ENCODE results near the gene CDC45.

- TF ChIP-seq EZH2phosphoT487 (IDR thresholded peaks at IDR 0.05; ENCODE audit: borderline replicate concordance, low read depth, low read length), result no peak
- TF ChIP-seq, protein P1, sequence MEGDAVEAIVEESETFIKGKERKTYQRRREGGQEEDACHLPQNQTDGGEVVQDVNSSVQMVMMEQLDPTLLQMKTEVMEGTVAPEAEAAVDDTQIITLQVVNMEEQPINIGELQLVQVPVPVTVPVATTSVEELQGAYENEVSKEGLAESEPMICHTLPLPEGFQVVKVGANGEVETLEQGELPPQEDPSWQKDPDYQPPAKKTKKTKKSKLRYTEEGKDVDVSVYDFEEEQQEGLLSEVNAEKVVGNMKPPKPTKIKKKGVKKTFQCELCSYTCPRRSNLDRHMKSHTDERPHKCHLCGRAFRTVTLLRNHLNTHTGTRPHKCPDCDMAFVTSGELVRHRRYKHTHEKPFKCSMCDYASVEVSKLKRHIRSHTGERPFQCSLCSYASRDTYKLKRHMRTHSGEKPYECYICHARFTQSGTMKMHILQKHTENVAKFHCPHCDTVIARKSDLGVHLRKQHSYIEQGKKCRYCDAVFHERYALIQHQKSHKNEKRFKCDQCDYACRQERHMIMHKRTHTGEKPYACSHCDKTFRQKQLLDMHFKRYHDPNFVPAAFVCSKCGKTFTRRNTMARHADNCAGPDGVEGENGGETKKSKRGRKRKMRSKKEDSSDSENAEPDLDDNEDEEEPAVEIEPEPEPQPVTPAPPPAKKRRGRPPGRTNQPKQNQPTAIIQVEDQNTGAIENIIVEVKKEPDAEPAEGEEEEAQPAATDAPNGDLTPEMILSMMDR (conservative IDR thresholded peaks at IDR 0.05; ENCODE audit: low read length), result no peak
Measured at GRCh38 chr22:19496324-19496630, 16.6 kb downstream of the CDC45 start.
